ENCODE measurements around the gene DDX25. TPM values are rescaled to one million over a fixed set of nuclear protein-coding genes. Genes with fewer than 3 reads are reported as not detected.

The DDX25 gene
- total and polyA plus RNA-seq, 9 of the 15 experiments (the other 6 are each of a cell fraction or from before 2014, with no cell fraction given), result not detected

DNA sequence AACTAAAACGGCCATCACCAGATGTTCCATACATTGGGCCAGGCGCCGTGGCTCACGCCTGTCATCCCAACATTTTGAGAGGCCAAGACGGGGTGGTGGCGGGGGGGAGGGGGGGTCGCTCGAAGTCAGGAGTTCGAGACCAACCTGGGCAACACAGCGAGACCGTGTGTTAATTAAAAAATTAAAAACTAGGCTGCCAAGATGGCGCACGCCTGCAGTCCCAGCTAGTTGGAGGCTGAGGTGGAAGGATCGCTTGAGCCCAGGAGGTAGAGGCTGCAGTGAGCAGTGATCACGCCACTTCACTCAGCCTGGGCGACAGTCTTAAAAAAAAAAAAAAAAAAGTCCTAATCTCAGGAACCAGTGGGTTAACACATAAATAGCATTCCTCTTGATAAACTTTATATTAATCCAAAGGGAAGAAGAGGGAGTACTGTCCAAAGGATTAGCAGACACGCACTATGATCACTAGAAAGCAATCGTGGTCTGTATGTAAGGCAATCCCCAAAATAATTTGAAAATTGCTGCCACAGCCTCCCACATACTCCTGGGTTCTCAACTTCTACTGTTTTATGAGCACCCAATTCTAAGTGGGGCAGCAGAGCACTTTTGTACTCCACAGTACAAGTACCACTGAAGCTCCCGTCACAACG lies 1.9 kb upstream of the DDX25 start (continued):
- TF ChIP-seq FOXM1 (IDR thresholded peaks at IDR 0.05; ENCODE audit: low read depth) (no peak), FOXM1 (CRISPR knock-in tag; IDR thresholded peaks at IDR 0.05; ENCODE audit: low read depth) (no peak), YY1 (IDR thresholded peaks at IDR 0.05; ENCODE audit: borderline replicate concordance in 1 of 3, control insufficient read depth in 1 of 3, extremely low read depth in 1 of 3, insufficient read depth in 3 of 3, insufficient read length in 1 of 3, insufficient replicate concordance in 2 of 3, low read depth in 1 of 3, low read length in 2 of 3) (peak; percentile 16 to 87 (median 67)), SIN3B (IDR thresholded peaks at IDR 0.05; ENCODE audit: low read depth) (no peak), ZNF140 (CRISPR knock-in tag; IDR thresholded peaks at IDR 0.05) (no peak), VEZF1 (CRISPR knock-in tag; IDR thresholded peaks at IDR 0.05) (peak; percentile 55; the same call in 1 of the 2 replicates)
- TF ChIP-seq, protein P1, sequence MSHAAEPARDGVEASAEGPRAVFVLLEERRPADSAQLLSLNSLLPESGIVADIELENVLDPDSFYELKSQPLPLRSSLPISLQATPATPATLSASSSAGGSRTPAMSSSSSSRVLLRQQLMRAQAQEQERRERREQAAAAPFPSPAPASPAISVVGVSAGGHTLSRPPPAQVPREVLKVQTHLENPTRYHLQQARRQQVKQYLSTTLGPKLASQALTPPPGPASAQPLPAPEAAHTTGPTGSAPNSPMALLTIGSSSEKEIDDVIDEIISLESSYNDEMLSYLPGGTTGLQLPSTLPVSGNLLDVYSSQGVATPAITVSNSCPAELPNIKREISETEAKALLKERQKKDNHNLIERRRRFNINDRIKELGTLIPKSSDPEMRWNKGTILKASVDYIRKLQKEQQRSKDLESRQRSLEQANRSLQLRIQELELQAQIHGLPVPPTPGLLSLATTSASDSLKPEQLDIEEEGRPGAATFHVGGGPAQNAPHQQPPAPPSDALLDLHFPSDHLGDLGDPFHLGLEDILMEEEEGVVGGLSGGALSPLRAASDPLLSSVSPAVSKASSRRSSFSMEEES (CRISPR knock-in tag; IDR thresholded peaks at IDR 0.05), result no peak

Data from K562 (cell line).